MM.1S (cell line): Measurements from ENCODE around the gene ADAMTS3.

Experiments
- DNase-seq: peaks from one replicate; pipeline ENCODE4 v3.0.0-alpha.2; 2015
- H2AFZ ChIP-seq: fragments of 300-600 bp; sonication (generic); 2 replicates; pipeline ENCODE4 v1.6.0; 2016; ENCODE audit warnings: antibody characterized with exemption, low read length
- H3F3A ChIP-seq: fragments of 300-600 bp; sonication (generic); 2 replicates; pipeline ENCODE4 v1.6.1; 2016; ENCODE audit warnings: mild to moderate bottlenecking, antibody characterized with exemption, low read length, moderate library complexity, mixed read lengths; ENCODE audit not compliant: insufficient read depth
- H3K27ac ChIP-seq: fragments of 300-600 bp; sonication (generic); 2 replicates; pipeline ENCODE4 v1.5.1; 2016; ENCODE audit warnings: mild to moderate bottlenecking, low read length
- H3K27me3 ChIP-seq: fragments of 300-600 bp; sonication (generic); replicated peaks from 2 replicates; pipeline ENCODE4 v1.6.0; 2016; ENCODE audit warnings: low read length; ENCODE audit not compliant: insufficient read depth
- H3K36me3 ChIP-seq: fragments of 300-600 bp; sonication (generic); replicated peaks from 2 replicates; pipeline ENCODE4 v1.6.1; 2016; ENCODE audit warnings: mild to moderate bottlenecking, low read length, mixed read lengths; ENCODE audit not compliant: insufficient read depth
- H3K4me1 ChIP-seq: fragments of 300-600 bp; sonication (generic); 2 replicates; pipeline ENCODE4 v1.6.1; 2016; ENCODE audit warnings: low read length, mixed read lengths
- H3K4me2 ChIP-seq: fragments of 300-600 bp; sonication (generic); 2 replicates; pipeline ENCODE4 v1.6.0; 2016; ENCODE audit warnings: low read depth, low read length
- H3K4me3 ChIP-seq: fragments of 300-600 bp; sonication (generic); 2 replicates; pipeline ENCODE4 v1.5.1; 2016; ENCODE audit warnings: low read length, mixed read lengths
- H3K79me2 ChIP-seq: fragments of 300-600 bp; sonication (generic); 2 replicates; pipeline ENCODE4 v1.6.1; 2016; ENCODE audit warnings: mixed run types, low read length, mixed read lengths
- H3K9ac ChIP-seq: fragments of 300-600 bp; sonication (generic); 2 replicates; pipeline ENCODE4 v1.6.1; 2016; ENCODE audit warnings: low read length, mixed read lengths
- H3K9me2 ChIP-seq: fragments of 300-600 bp; sonication (generic); replicated peaks from 2 replicates; pipeline ENCODE4 v1.6.1; 2016; ENCODE audit warnings: mild to moderate bottlenecking, low read length, mixed read lengths; ENCODE audit not compliant: insufficient read depth
- H3K9me3 ChIP-seq: fragments of 300-600 bp; sonication (generic); replicated peaks from 2 replicates; pipeline ENCODE4 v1.6.1; 2016; ENCODE audit warnings: mild to moderate bottlenecking, low read length, mixed read lengths; ENCODE audit not compliant: insufficient read depth
- H4K20me1 ChIP-seq: fragments of 300-600 bp; sonication (generic); 2 replicates; pipeline ENCODE4 v1.6.1; 2016; ENCODE audit warnings: mild to moderate bottlenecking, low read length, moderate library complexity, mixed read lengths; ENCODE audit not compliant: insufficient read depth
- CTCF ChIP-seq: fragments of 300-600 bp; sonication (generic); IDR thresholded peaks from 2 replicates; pipeline ENCODE4 v1.5.1; 2016; ENCODE audit warnings: antibody characterized with exemption, low read length, mixed read lengths
- EZH2 ChIP-seq: fragments of 300-600 bp; sonication (generic); optimal IDR thresholded peaks from 2 replicates; pipeline ENCODE3; 2017; ENCODE audit warnings: low read depth, mild to moderate bottlenecking, antibody characterized with exemption, low read length, mixed read lengths
- EZH2phosphoT487 ChIP-seq: fragments of 300-600 bp; sonication (generic); IDR thresholded peaks from 2 replicates; pipeline ENCODE4 v1.6.1; 2018; ENCODE audit warnings: antibody characterized with exemption, low read length

ADAMTS3 gene

GRCh38 chr4:72525938-72526337 lies 43.1 kb downstream of the ADAMTS3 start:
- DNase-seq = no peak
- Histone ChIP-seq H3K27me3 (no peaks in the 10 kb centered on the region), H3K9me2 (no peaks in the 10 kb centered on the region), H3K27ac (no peak overlapping the region), H3K79me2 (no peaks in the 10 kb centered on the region), H3K4me3 (no peak overlapping the region), H3F3A (no peaks in the 10 kb centered on the region), H2AFZ (no peak overlapping the region), H3K9me3 (no peaks in the 10 kb centered on the region), H3K36me3 (no peaks in the 10 kb centered on the region), H3K4me1 (no peaks in the 10 kb centered on the region), H4K20me1 (no peaks in the 10 kb centered on the region), H3K4me2 (no peak overlapping the region), H3K9ac (no peak overlapping the region)
- TF ChIP-seq EZH2phosphoT487 (no peak), EZH2 (no peak), CTCF (no peak)

- no peaks in the 10 kb centered on the region for H3K36me3 ChIP-seq
- no peak overlapping the region for H3K4me2 ChIP-seq
- H3K4me3 ChIP-seq = no peak overlapping the region
- no peaks in the 10 kb centered on the region for H3K79me2 ChIP-seq
- no peak overlapping the region for H3K9ac ChIP-seq
- no peaks in the 10 kb centered on the region for H3K27me3 ChIP-seq
- H2AFZ ChIP-seq = no peak overlapping the region
- H3K27ac ChIP-seq = no peak overlapping the region
- H4K20me1 ChIP-seq = no peaks in the 10 kb centered on the region
- TF ChIP-seq EZH2phosphoT487 (no peak), EZH2 (no peak)
- no peaks in the 10 kb centered on the region for H3K9me3 ChIP-seq
- H3K4me1 ChIP-seq = no peaks in the 10 kb centered on the region
- DNase-seq = no peak
- no peaks in the 10 kb centered on the region for H3K9me2 ChIP-seq
- no peaks in the 10 kb centered on the region for H3F3A ChIP-seq
Observed at GRCh38 chr4:72522440-72522839, 46.6 kb downstream of the ADAMTS3 start.

GRCh38 chr4:72513227-72513626 lies 55.8 kb downstream of the ADAMTS3 start:
- DNase-seq = no peak
- TF ChIP-seq EZH2 (no peak), CTCF (no peak), EZH2phosphoT487 (no peak)
- Histone ChIP-seq H3K27ac (no peak overlapping the region), H2AFZ (no peak overlapping the region), H3K4me3 (no peak overlapping the region), H3K9me3 (no peaks in the 10 kb centered on the region), H3K4me2 (no peak overlapping the region), H3K4me1 (no peaks in the 10 kb centered on the region), H3F3A (no peaks in the 10 kb centered on the region), H4K20me1 (no peaks in the 10 kb centered on the region), H3K9me2 (no peaks in the 10 kb centered on the region), H3K27me3 (no peaks in the 10 kb centered on the region), H3K79me2 (no peaks in the 10 kb centered on the region), H3K36me3 (no peaks in the 10 kb centered on the region), H3K9ac (no peak overlapping the region)

GRCh38 chr4:72507860-72508419 lies 61.1 kb downstream of the ADAMTS3 start:
- H3K79me2 ChIP-seq = no peaks in the 10 kb centered on the region
- H3K9me2 ChIP-seq = no peaks in the 10 kb centered on the region
- no peak for DNase-seq
- no peak overlapping the region for H3K9ac ChIP-seq
- H3K4me1 ChIP-seq = no peaks in the 10 kb centered on the region
- H3K27me3 ChIP-seq = no peaks in the 10 kb centered on the region
- no peaks in the 10 kb centered on the region for H4K20me1 ChIP-seq
- no peaks in the 10 kb centered on the region for H3K9me3 ChIP-seq
- no peak overlapping the region for H3K4me3 ChIP-seq
- H3F3A ChIP-seq = no peaks in the 10 kb centered on the region
- H3K4me2 ChIP-seq = no peak overlapping the region
- TF ChIP-seq EZH2 (no peak), CTCF (no peak), EZH2phosphoT487 (no peak)
- H3K36me3 ChIP-seq = no peaks in the 10 kb centered on the region
- no peak overlapping the region for H3K27ac ChIP-seq
- no peak overlapping the region for H2AFZ ChIP-seq
